GM23248 (cell line): ENCODE results near the gene PRKAR1B. TPM values are rescaled to one million over a fixed set of nuclear protein-coding genes. Genes with fewer than 3 reads are reported as not detected.

Experiments used
- DNase-seq: peaks from one replicate; pipeline ENCODE4 v3.0.0-alpha.2; 2015
- H2AFZ ChIP-seq: fragments of 200-600 bp; sonication (generic); 2 replicates; pipeline ENCODE4 v1.6.1; 2016; ENCODE audit warnings: antibody characterized with exemption
- H3F3A ChIP-seq: fragments of 200-600 bp; sonication (generic); 2 replicates; pipeline ENCODE4 v1.6.1; 2016; ENCODE audit warnings: mild to moderate bottlenecking, antibody characterized with exemption, mixed run types; ENCODE audit not compliant: insufficient read depth
- H3K27ac ChIP-seq: fragments of 200-600 bp; sonication (generic); 2 replicates; pipeline ENCODE4 v1.5.1; 2016; ENCODE audit warnings: mild to moderate bottlenecking
- H3K27me3 ChIP-seq: fragments of 200-600 bp; sonication (generic); replicated peaks from 2 replicates; pipeline ENCODE4 v1.6.1; 2016; ENCODE audit warnings: mild to moderate bottlenecking; ENCODE audit not compliant: insufficient read depth
- H3K36me3 ChIP-seq: fragments of 200-600 bp; sonication (generic); 2 replicates; pipeline ENCODE4 v1.6.1; 2016; ENCODE audit warnings: low read depth, mild to moderate bottlenecking
- H3K4me1 ChIP-seq: fragments of 200-600 bp; sonication (generic); 2 replicates; pipeline ENCODE4 v1.6.1; 2016; ENCODE audit warnings: mild to moderate bottlenecking; ENCODE audit not compliant: insufficient read depth
- H3K4me2 ChIP-seq: fragments of 200-600 bp; sonication (generic); one replicate; pipeline ENCODE4 v1.6.1; 2016; ENCODE audit warnings: mild to moderate bottlenecking; ENCODE audit not compliant: unreplicated experiment
- H3K4me3 ChIP-seq: fragments of 200-600 bp; sonication (generic); 2 replicates; pipeline ENCODE4 v1.5.1; 2016; ENCODE audit warnings: mild to moderate bottlenecking
- H3K79me2 ChIP-seq: fragments of 200-600 bp; sonication (generic); 2 replicates; pipeline ENCODE4 v1.6.1; 2016; ENCODE audit warnings: mild to moderate bottlenecking; ENCODE audit not compliant: insufficient read depth
- H3K9ac ChIP-seq: fragments of 200-600 bp; sonication (generic); 2 replicates; pipeline ENCODE4 v1.6.1; 2016; ENCODE audit warnings: mild to moderate bottlenecking
- H3K9me2 ChIP-seq: fragments of 200-600 bp; sonication (generic); 2 replicates; pipeline ENCODE4 v1.6.1; 2016; ENCODE audit warnings: mixed run types, mild to moderate bottlenecking, moderate library complexity; ENCODE audit not compliant: insufficient read depth
- H3K9me3 ChIP-seq: fragments of 200-600 bp; sonication (generic); one replicate; pipeline ENCODE4 v1.6.1; 2017; ENCODE audit warnings: low read depth
- H4K20me1 ChIP-seq: fragments of 200-600 bp; sonication (generic); 2 replicates; pipeline ENCODE4 v1.6.0; 2016; ENCODE audit not compliant: insufficient read depth
- EZH2 ChIP-seq: fragments of 200-600 bp; sonication (generic); IDR thresholded peaks from 2 replicates; pipeline ENCODE4 v1.6.1; 2018; ENCODE audit warnings: antibody characterized with exemption, mild to moderate bottlenecking; ENCODE audit not compliant: insufficient read depth, poor library complexity, severe bottlenecking
- EZH2phosphoT487 ChIP-seq: fragments of 200-600 bp; sonication (generic); IDR thresholded peaks from 2 replicates; pipeline ENCODE4 v1.6.1; 2018; ENCODE audit warnings: antibody characterized with exemption, moderate library complexity, mild to moderate bottlenecking, low read depth; ENCODE audit not compliant: insufficient read depth
- WGBS, 2 experiments: methylation state at CpG; one replicate each; pipeline ENCODE4 v1.1.6; 2015 to 2017; ENCODE audit warnings: low lambda C conversion rate in 2 of 2, low coverage in 1 of 2; ENCODE audit errors: missing lambda C conversion rate in 2 of 2; 5-methylcytosine and 5-hydroxymethylcytosine counted together
- in situ Hi-C: fragments of 300-500 bp; cut with MboI; formaldehyde crosslinking; loops from 2 replicates; pipeline ENCODE4 v1.15.0; 2020
- polyA plus RNA-seq: library from polyadenylated mRNA; unstranded; fragments of >200 nt; fragmentation: Nextera tagmentation; extraction: Ambion mirVana; gene quantifications from 2 replicates; pipeline ENCODE4 v1.2.1, GENCODE V29; 2016
- total RNA-seq: library from RNA; depleted of rRNA; stranded (reverse); fragments of >200 nt; shearing (Covaris generic); gene quantifications from 2 replicates; pipeline ENCODE4 v1.2.3, GENCODE V29; 2014

Gene PRKAR1B
- total and polyA plus RNA-seq, 2 experiments from 2014 or later, result 10.2 to 12.9 TPM

DNA sequence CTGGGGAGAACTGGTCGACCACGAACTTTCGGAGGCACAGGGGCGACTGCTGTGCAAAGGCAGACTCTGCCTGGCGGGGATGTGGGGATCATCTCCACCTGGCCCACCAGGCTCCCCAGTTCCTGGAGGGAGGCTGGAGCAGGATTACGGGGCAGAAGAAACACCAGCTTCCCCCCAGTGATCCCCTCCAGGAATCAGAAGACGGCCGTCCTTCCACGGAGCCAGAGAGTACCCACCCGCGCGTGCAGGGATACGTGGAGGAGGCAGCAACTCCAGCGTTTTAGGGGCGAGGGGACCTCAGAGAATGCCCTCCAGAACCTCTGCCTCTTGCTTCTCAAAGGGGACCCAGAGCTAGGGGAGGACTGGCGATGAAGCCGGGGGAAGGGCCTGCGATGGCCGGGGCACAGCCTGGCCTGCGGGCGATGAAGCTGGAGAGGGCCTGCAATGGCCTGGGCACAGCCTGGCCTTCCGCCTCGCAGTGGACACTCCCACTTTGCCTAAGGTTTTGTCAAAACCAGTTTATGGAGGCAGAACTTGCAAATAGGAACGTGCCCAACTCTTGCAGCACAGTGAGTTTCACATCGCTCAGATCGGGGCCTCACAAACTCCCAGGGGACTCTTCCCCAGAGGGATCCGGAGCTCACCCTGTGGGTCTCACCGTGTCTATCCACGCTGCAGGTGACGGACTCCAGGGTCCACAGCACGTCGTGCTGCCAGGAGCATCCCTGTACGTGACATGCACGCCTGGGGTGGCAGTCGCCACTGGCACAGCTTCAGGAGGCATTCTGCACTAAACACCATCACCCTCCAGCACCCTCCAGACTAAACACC lies 129.5 kb downstream of the PRKAR1B start:
- no peak for TF ChIP-seq EZH2
- TF ChIP-seq EZH2phosphoT487, result no peak
- Histone ChIP-seq H4K20me1 (no peaks in the 10 kb centered on the region), H2AFZ (no peak overlapping the region), H3F3A (no peaks in the 10 kb centered on the region), H3K4me1 (no peaks in the 10 kb centered on the region), H3K27ac (no peak overlapping the region), H3K9me2 (no peaks in the 10 kb centered on the region), H3K9ac (no peak overlapping the region), H3K4me2 (no peak overlapping the region), H3K79me2 (no peaks in the 10 kb centered on the region), H3K4me3 (no peak overlapping the region), H3K36me3 (no peaks in the 10 kb centered on the region), H3K9me3 (no peaks in the 10 kb centered on the region), H3K27me3 (no peaks in the 10 kb centered on the region)
- 90 to 91% methylated on average over 35 of the region's 35 CpGs for WGBS, 2 experiments
- in situ Hi-C loops, result no loop called here
- DNase-seq, result no peak

GRCh38 chr7:596819-597182 lies 130.3 kb downstream of the PRKAR1B start:
- H3K4me2 ChIP-seq, result no peak overlapping the region
- in situ Hi-C loops, result no loop called here

GRCh38 chr7:596071-596818 lies 130.8 kb downstream of the PRKAR1B start:
- Histone ChIP-seq H3K27me3 (no peaks in the 10 kb centered on the region), H3F3A (no peaks in the 10 kb centered on the region), H3K4me1 (no peaks in the 10 kb centered on the region), H3K4me3 (no peak overlapping the region), H3K79me2 (no peaks in the 10 kb centered on the region), H3K9ac (no peak overlapping the region), H3K27ac (no peak overlapping the region), H3K4me2 (no peak overlapping the region), H3K9me2 (no peaks in the 10 kb centered on the region), H2AFZ (no peak overlapping the region), H4K20me1 (no peaks in the 10 kb centered on the region), H3K9me3 (no peaks in the 10 kb centered on the region), H3K36me3 (no peaks in the 10 kb centered on the region)
- DNase-seq, result no peak
- in situ Hi-C loops, result no loop called here
- WGBS, 2 experiments, result 90 to 92% methylated on average over 26 to 28 of the region's 30 CpGs
- no peak for TF ChIP-seq EZH2
- TF ChIP-seq EZH2phosphoT487, result no peak

More at GRCh38 chr7:596819-597182, 130.3 kb downstream of the PRKAR1B start:
- TF ChIP-seq EZH2 (no peak), EZH2phosphoT487 (no peak)
- Histone ChIP-seq H3F3A (no peaks in the 10 kb centered on the region), H3K9ac (no peak overlapping the region), H4K20me1 (no peaks in the 10 kb centered on the region), H3K9me3 (no peaks in the 10 kb centered on the region), H3K36me3 (no peaks in the 10 kb centered on the region), H2AFZ (no peak overlapping the region), H3K79me2 (no peaks in the 10 kb centered on the region), H3K4me1 (no peaks in the 10 kb centered on the region), H3K27me3 (no peaks in the 10 kb centered on the region), H3K9me2 (no peaks in the 10 kb centered on the region), H3K4me3 (no peak overlapping the region), H3K27ac (no peak overlapping the region)
- 90 to 92% methylated on average over 16 to 17 of the region's 17 CpGs for WGBS, 2 experiments
- no peak for DNase-seq

- in situ Hi-C loops, result no loop called here
- no peaks in the 10 kb centered on the region for H3K4me1 ChIP-seq
- no peaks in the 10 kb centered on the region for H3K36me3 ChIP-seq
- H3K9me3 ChIP-seq, result no peaks in the 10 kb centered on the region
- no peak overlapping the region for H2AFZ ChIP-seq
- no peak overlapping the region for H3K4me2 ChIP-seq
- H3K9ac ChIP-seq, result no peak overlapping the region
- H3K9me2 ChIP-seq, result no peaks in the 10 kb centered on the region
- no peaks in the 10 kb centered on the region for H3K79me2 ChIP-seq
- TF ChIP-seq EZH2 (no peak), EZH2phosphoT487 (no peak)
- no peak overlapping the region for H3K4me3 ChIP-seq
- H4K20me1 ChIP-seq, result no peaks in the 10 kb centered on the region
- no peaks in the 10 kb centered on the region for H3F3A ChIP-seq
- DNase-seq, result no peak
- no peak overlapping the region for H3K27ac ChIP-seq
- WGBS, 2 experiments, result 91% methylated on average over 9 to 10 of the region's 10 CpGs
- no peaks in the 10 kb centered on the region for H3K27me3 ChIP-seq
Observed at GRCh38 chr7:595621-596010, 131.5 kb downstream of the PRKAR1B start.
